Measurements from ENCODE around the gene CDC42EP5.
"Not testable (repeated sequence)": the region's sequence is repeated elsewhere in the genome, so short reads cannot be mapped to it uniquely, and the experiment has no call there.

- TF ChIP-seq POLR2A, CTCF (IDR thresholded peaks at IDR 0.05): not testable (repeated sequence)
Measured at GRCh38 chr19:54509200-54509940, 36.3 kb upstream of the CDC42EP5 start.

Data from esophagus squamous epithelium (tissue), 4 donors.